PFSK-1 (cell line): Measurements from ENCODE around the gene HOMER2.

Experiments used
- POLR2AphosphoS5 ChIP-seq: IDR thresholded peaks from 2 replicates; pipeline ENCODE4 v1.6.1; 2012; ENCODE audit warnings: low read depth, mild to moderate bottlenecking, control low read depth, low read length, moderate library complexity
- TAF1 ChIP-seq: IDR thresholded peaks from 2 replicates; pipeline ENCODE4 v1.6.1; 2012; ENCODE audit warnings: low read length, control low read depth, borderline replicate concordance; ENCODE audit not compliant: insufficient read depth

DNA sequence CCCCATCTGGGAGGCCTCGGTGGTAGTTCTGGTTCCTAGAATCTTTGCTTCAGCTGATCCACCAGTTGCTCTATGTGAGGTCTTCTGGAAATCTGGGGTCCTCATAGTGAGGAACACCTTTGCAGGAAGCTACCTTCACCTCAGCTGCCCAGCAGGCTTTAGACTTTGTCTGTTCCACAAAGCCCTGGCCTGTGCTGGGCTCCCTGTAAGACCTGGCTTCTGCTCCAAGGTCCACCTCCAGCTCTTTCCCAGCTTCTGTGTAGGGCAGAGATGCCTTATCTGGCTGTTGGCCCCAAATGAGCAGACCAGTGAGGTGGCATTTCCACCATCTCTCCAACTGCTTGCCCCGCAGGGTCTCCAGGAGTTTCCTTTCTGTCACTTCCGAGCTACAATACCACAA lies 8.2 kb upstream of the HOMER2 start:
- no peak for TF ChIP-seq POLR2AphosphoS5
- no peak for TF ChIP-seq TAF1
